H1 (cell line): ENCODE results near the gene SPOP. TPM values are rescaled to one million over a fixed set of nuclear protein-coding genes. Genes with fewer than 3 reads are reported as not detected.

Experiments
- CEBPB ChIP-seq: IDR thresholded peaks from 2 replicates; pipeline ENCODE4 v1.6.1; 2012; ENCODE audit warnings: low read depth, low read length
- CHD7 ChIP-seq: fragments of 300-600 bp; sonication (generic); IDR thresholded peaks from 2 replicates; pipeline ENCODE4 v1.7.1; 2012; ENCODE audit warnings: low read length, moderate library complexity, mild to moderate bottlenecking, inconsistent platforms; ENCODE audit not compliant: insufficient replicate concordance
- EGR1 ChIP-seq: IDR thresholded peaks from 2 replicates; pipeline ENCODE4 v1.6.1; 2011; ENCODE audit warnings: low read depth, low read length, borderline replicate concordance
- EP300 ChIP-seq, 2 experiments: IDR thresholded peaks; 1 replicate in 1 of 2; 2 replicates in 1 of 2; pipeline ENCODE4 v1.6.1; 2011 to 2012; ENCODE audit warnings: low read depth in 2 of 2, low read length in 2 of 2, mild to moderate bottlenecking in 2 of 2, borderline replicate concordance in 1 of 2, inconsistent platforms in 1 of 2, moderate library complexity in 1 of 2
- GABPA ChIP-seq: IDR thresholded peaks from 2 replicates; pipeline ENCODE4 v1.6.1; 2011; ENCODE audit warnings: mild to moderate bottlenecking, low read length, moderate library complexity, borderline replicate concordance; ENCODE audit not compliant: insufficient read depth
- GTF2F1 ChIP-seq: IDR thresholded peaks from 2 replicates; pipeline ENCODE4 v1.6.1; 2012; ENCODE audit warnings: low read depth, low read length, improper control_type of control experiment, borderline replicate concordance
- JUN ChIP-seq: IDR thresholded peaks from 2 replicates; pipeline ENCODE4 v1.6.1; 2011; ENCODE audit warnings: low read depth, mild to moderate bottlenecking, improper control_type of control experiment, low read length
- TAF1 ChIP-seq: IDR thresholded peaks from 2 replicates; pipeline ENCODE4 v1.6.1; 2011; ENCODE audit warnings: mild to moderate bottlenecking, low read depth, low read length
- TEAD4 ChIP-seq: IDR thresholded peaks from 2 replicates; pipeline ENCODE4 v1.6.1; 2012; ENCODE audit warnings: low read depth, low read length, inconsistent platforms, mixed read lengths
- polyA plus RNA-seq, 7 experiments: library from polyadenylated mRNA; depleted of rRNA in 3 of 7; stranded (reverse) in 5 of 7; unstranded in 2 of 7; fragments of >200 nt in 5 of 7; fragments of 200-250 nt in 2 of 7; gene quantifications; 1 replicate in 5 of 7; 2 replicates in 1 of 7; 4 replicates in 1 of 7; pipeline versions ENCODE4 v1.2.1 to v1.2.3, GENCODE V29; 2011 to 2013; ENCODE audit warnings: missing spikeins in 2 of 7, mixed read lengths in 2 of 7
- total RNA-seq: library from RNA; stranded (reverse); fragmentation: NEBNext Ultra II Directional; extraction: Animal tissue kit (Norgen Biotek cat#: 25700); gene quantifications from 2 replicates; pipeline ENCODE4 v1.2.1, GENCODE V29; 2021

The SPOP gene
- total and polyA plus RNA-seq, 2 of the 8 experiments (the other 6 are each of a cell fraction or from before 2014, with no cell fraction given): 13.3 to 25.6 TPM

GRCh38 chr17:49553676-49554335 lies 124.1 kb downstream of the SPOP start (continued):
- TF ChIP-seq CHD7 (no peak), GABPA (no peak), EP300 (IDR thresholded peaks at IDR 0.05; ENCODE audit: borderline replicate concordance in 1 of 2, low read depth in 2 of 2, low read length in 2 of 2) (no peak), TEAD4 (no peak), EGR1 (no peak), GTF2F1 (no peak), JUN (no peak), CEBPB (no peak), TAF1 (no peak)
